K562 (cell line): ENCODE measurements around the gene B3GAT3. TPM values are rescaled to one million over a fixed set of nuclear protein-coding genes. Genes with fewer than 3 reads are reported as not detected.

ENCODE experiments used
- CHCHD3 ChIP-seq: fragments of 250-450 bp; sonication (Bioruptor Pico); IDR thresholded peaks from 2 replicates; pipeline ENCODE4 v2.1.2; 2022; ENCODE audit warnings: mild to moderate bottlenecking
- CREB3 ChIP-seq: fragments of 450-650 bp; conservative IDR thresholded peaks from 2 replicates; pipeline ENCODE4 v1.6.1; 2016; ENCODE audit warnings: missing genetic modification characterization, low read depth, mild to moderate bottlenecking, missing compliant biosample characterization, moderate library complexity
- CUX1 ChIP-seq: fragments of 200-800 bp; sonication (Bioruptor generic); IDR thresholded peaks from 2 replicates; pipeline ENCODE4 v1.6.1; 2016; ENCODE audit warnings: missing genetic modification characterization, missing compliant biosample characterization
- EP300 ChIP-seq: IDR thresholded peaks from 2 replicates; pipeline ENCODE4 v1.6.1; 2012; ENCODE audit warnings: low read length, improper control_type of control experiment
- FOSL1 ChIP-seq: fragments of 200-800 bp; sonication (Bioruptor generic); conservative IDR thresholded peaks from 2 replicates; pipeline ENCODE4 v1.6.1; 2016; ENCODE audit warnings: missing genetic modification characterization, missing compliant biosample characterization
- HBP1 ChIP-seq: fragments of 450-650 bp; formaldehyde crosslinking; IDR thresholded peaks from 2 replicates; pipeline ENCODE4 v1.4.0; 2022; ENCODE audit warnings: missing genetic modification characterization
- HNRNPUL1 ChIP-seq: fragments of 200-400 bp; formaldehyde crosslinking; IDR thresholded peaks from 2 replicates; pipeline ENCODE4 v1.6.1; 2017; ENCODE audit warnings: low read length
- JUN ChIP-seq, 2 experiments: sonication (generic) in 1 of 2; formaldehyde crosslinking in 1 of 2; IDR thresholded peaks; 2 replicates each; pipeline versions ENCODE4 v1.6.1 to v1.8.0; 2012 to 2022; ENCODE audit warnings: borderline replicate concordance in 2 of 2, mild to moderate bottlenecking in 2 of 2, improper control_type of control experiment in 1 of 2, low read depth in 1 of 2, low read length in 1 of 2, missing genetic modification reagents in 1 of 2
- LARP7 ChIP-seq: fragments of 450-650 bp; IDR thresholded peaks from 2 replicates; pipeline ENCODE4 v1.6.1; 2016
- RAD21 ChIP-seq, 2 experiments: fragments of 250-450 bp in 1 of 2; fragments of 450-650 bp in 1 of 2; sonication (Bioruptor Pico) in 1 of 2; formaldehyde crosslinking in 1 of 2; IDR thresholded peaks in 1 of 2; conservative IDR thresholded peaks in 1 of 2; 2 replicates each; pipeline versions ENCODE4 v1.4.0 to v1.8.0; 2020 to 2022; ENCODE audit warnings: mild to moderate bottlenecking in 2 of 2, moderate library complexity in 1 of 2
- RAD51 ChIP-seq: fragments of 450-650 bp; IDR thresholded peaks from 2 replicates; pipeline ENCODE4 v1.7.1; 2016; ENCODE audit warnings: low read depth, mild to moderate bottlenecking, borderline replicate concordance
- RBFOX2 ChIP-seq: fragments of 200-400 bp; formaldehyde crosslinking; IDR thresholded peaks from 2 replicates; pipeline ENCODE4 v1.6.1; 2017; ENCODE audit warnings: low read depth, mild to moderate bottlenecking, low read length, moderate library complexity
- TCF15 ChIP-seq: fragments of 250-450 bp; sonication (Bioruptor Pico); IDR thresholded peaks from 2 replicates; pipeline ENCODE4 v1.8.0; 2022; ENCODE audit warnings: moderate library complexity, mild to moderate bottlenecking, inconsistent platforms
- TCF7L2 ChIP-seq: fragments of 150-350 bp; IDR thresholded peaks from 2 replicates; pipeline ENCODE4 v1.6.1; 2016; ENCODE audit warnings: low read depth, mild to moderate bottlenecking, low read length, moderate library complexity
- ZBED1 ChIP-seq: IDR thresholded peaks from 2 replicates; pipeline ENCODE4 v1.6.1; 2014
- ZBTB9 ChIP-seq: fragments of 450-650 bp; formaldehyde crosslinking; IDR thresholded peaks from 2 replicates; pipeline ENCODE4 v1.4.0; 2020; ENCODE audit warnings: mild to moderate bottlenecking, moderate library complexity
- ZSCAN32 ChIP-seq: fragments of 450-650 bp; formaldehyde crosslinking; IDR thresholded peaks from 2 replicates; pipeline ENCODE4 v1.4.0; 2020; ENCODE audit warnings: mild to moderate bottlenecking, moderate library complexity
- polyA plus RNA-seq, 8 experiments: library from polyadenylated mRNA; depleted of rRNA in 4 of 8; stranded (reverse) in 5 of 8; unstranded in 3 of 8; fragments of >200 nt; fragmentation: Nextera tagmentation in 2 of 8; fragmentation: Illumina TruSeq in 1 of 8; extraction: Ambion mirVana in 2 of 8; extraction: Trizol in 1 of 8; gene quantifications; 2 replicates each; pipeline versions ENCODE4 v1.2.1 to v1.2.3, GENCODE V29; 2011 to 2014; ENCODE audit warnings: inconsistent platforms in 1 of 8, missing spikeins in 1 of 8
- total RNA-seq, 7 experiments: library from RNA; depleted of rRNA in 6 of 7; stranded (reverse); fragments of >200 nt in 6 of 7; fragmentation: Illumina TruSeq in 2 of 7; extraction: Trizol in 2 of 7; gene quantifications; 2 replicates each; pipeline versions ENCODE4 v1.2.1 to v1.2.3, GENCODE V29; 2011 to 2021; ENCODE audit warnings: low replicate concordance in 1 of 7

The B3GAT3 gene
- total and polyA plus RNA-seq, 9 of the 15 experiments (the other 6 are each of a cell fraction or from before 2014, with no cell fraction given) = 0.30 to 64.0 (median 21.4) TPM

GRCh38 chr11:62601372-62602140, 20.2 kb downstream of the B3GAT3 start, which contains the start of gene MTA2 (continued):
- TF ChIP-seq CUX1 = no peak
- 0 out of 2 replicates have a peak, but pooled peaks have one; percentile 21 for TF ChIP-seq CHCHD3 (CRISPR knock-in tag)
- no peak for TF ChIP-seq CREB3 (tag)
- no peak for TF ChIP-seq JUN (IDR thresholded peaks at IDR 0.05; ENCODE audit: borderline replicate concordance, low read depth, low read length)
- no peak for TF ChIP-seq JUN (CRISPR knock-in tag; IDR thresholded peaks at IDR 0.05; ENCODE audit: borderline replicate concordance)
- no peak for TF ChIP-seq TCF15 (CRISPR knock-in tag)
- TF ChIP-seq HBP1 = no peak
- no peak for TF ChIP-seq FOSL1 (tag)
- TF ChIP-seq RAD21 (CRISPR knock-in tag; conservative IDR thresholded peaks at IDR 0.05 in 1 of 2, IDR thresholded peaks at IDR 0.05 in 1 of 2) = no peak
- no peak for TF ChIP-seq ZSCAN32 (CRISPR knock-in tag)
- TF ChIP-seq HNRNPUL1 = no peak
- TF ChIP-seq ZBED1 = peak; percentile 19; the same call in 1 of the 2 replicates
- TF ChIP-seq ZBTB9 (CRISPR knock-in tag) = no peak
- no peak for TF ChIP-seq RAD51
- TF ChIP-seq EP300 = no peak
- TF ChIP-seq TCF7L2 = no peak
- TF ChIP-seq RBFOX2 = peak; percentile 90
- TF ChIP-seq LARP7 = no peak
